Kidney (tissue), 14 donors: Measurements from ENCODE around the gene RGS10. TPM values are rescaled to one million over a fixed set of nuclear protein-coding genes. Genes with fewer than 3 reads are reported as not detected.

Experiments
- DNase-seq, 5 donors: peaks; one replicate each; pipeline ENCODE4 v3.0.0-alpha.2; 2013 to 2020
- FAIRE-seq: peaks from 2 replicates; lab custom pipeline; 2012; peaks lifted over from hg19 to GRCh38; lab: Jason Lieb, UNC
- H3K27ac ChIP-seq, 2 donors: one replicate each; pipeline ENCODE4 v1.7.0; 2013; ENCODE audit warnings: low read depth in 2 of 2, low read length in 2 of 2, inconsistent platforms in 1 of 2
- H3K27me3 ChIP-seq: one replicate; pipeline ENCODE4 v1.7.1; 2013; ENCODE audit warnings: low read length, inconsistent platforms; ENCODE audit not compliant: control insufficient read depth, insufficient read depth
- H3K36me3 ChIP-seq, 3 donors: one replicate each; pipeline versions ENCODE4 v1.7.0 to v1.7.1; 2013; ENCODE audit warnings: low read length in 3 of 3, control low read depth in 1 of 3, inconsistent platforms in 1 of 3; ENCODE audit not compliant: insufficient read depth in 3 of 3, control insufficient read depth in 2 of 3
- H3K4me1 ChIP-seq, 3 donors: one replicate each; pipeline versions ENCODE4 v1.7.0 to v1.7.1; 2013; ENCODE audit warnings: low read length in 3 of 3, inconsistent platforms in 1 of 3, low read depth in 1 of 3; ENCODE audit not compliant: control insufficient read depth in 2 of 3, insufficient read depth in 2 of 3
- H3K4me3 ChIP-seq, 3 donors: one replicate each; pipeline versions ENCODE4 v1.7.0 to v1.8.1; 2013; ENCODE audit warnings: low read length in 3 of 3, control low read depth in 1 of 3, inconsistent platforms in 1 of 3
- H3K9ac ChIP-seq, 3 donors: one replicate each; pipeline versions ENCODE4 v1.7.0 to v1.7.1; 2013; ENCODE audit warnings: low read length in 3 of 3, control low read depth in 1 of 3, inconsistent platforms in 1 of 3
- H3K9me3 ChIP-seq, 3 donors: one replicate each; pipeline versions ENCODE4 v1.7.0 to v1.7.1; 2013; ENCODE audit warnings: low read length in 3 of 3, control low read depth in 1 of 3, inconsistent platforms in 1 of 3; ENCODE audit not compliant: control insufficient read depth in 2 of 3, insufficient read depth in 1 of 3
- intact Hi-C: fragments of 100-400 bp; cut with DNase I; formaldehyde crosslinking; loops from one replicate; pipeline ENCODE4 v1.11.1; 2022
- polyA plus RNA-seq: library from polyadenylated mRNA; stranded (reverse); fragments of 350-450 nt; fragmentation: Illumina TruSeq; extraction: RNeasy Lipid Tissue Mini Kit (QIAGEN cat#74804); gene quantifications from one replicate; pipeline ENCODE4 v1.2.3, GENCODE V29; 2014; ENCODE audit warnings: low read depth, low replicate concordance; ENCODE audit not compliant: insufficient read depth
- total RNA-seq: library from RNA; stranded (reverse); fragmentation: NEBNext Ultra II Directional; extraction: Animal tissue kit (Norgen Biotek cat#: 25700); gene quantifications from one replicate; pipeline ENCODE4 v1.2.1, GENCODE V29; 2021
- TF ChIP-seq, protein P1 (sequence below): IDR thresholded peaks from 3 replicates; pipeline ENCODE4 v1.5.1; 2012; ENCODE audit warnings: mild to moderate bottlenecking, moderate library complexity, borderline replicate concordance; ENCODE audit not compliant: insufficient read depth; ENCODE audit errors: extremely low read depth
- donor health status: control.
- donor health status: control.
- donor health status: control.
- donor health status: control.
- donor health status: control.
- donor health status: DM: yes; HTN: yes; CAD: no.
- donor health status: Normal renal cell carcinoma (clear cell type).

The RGS10 gene
- total and polyA plus RNA-seq, 2 donors from 2014 or later: 19.9 to 25.4 TPM

DNA sequence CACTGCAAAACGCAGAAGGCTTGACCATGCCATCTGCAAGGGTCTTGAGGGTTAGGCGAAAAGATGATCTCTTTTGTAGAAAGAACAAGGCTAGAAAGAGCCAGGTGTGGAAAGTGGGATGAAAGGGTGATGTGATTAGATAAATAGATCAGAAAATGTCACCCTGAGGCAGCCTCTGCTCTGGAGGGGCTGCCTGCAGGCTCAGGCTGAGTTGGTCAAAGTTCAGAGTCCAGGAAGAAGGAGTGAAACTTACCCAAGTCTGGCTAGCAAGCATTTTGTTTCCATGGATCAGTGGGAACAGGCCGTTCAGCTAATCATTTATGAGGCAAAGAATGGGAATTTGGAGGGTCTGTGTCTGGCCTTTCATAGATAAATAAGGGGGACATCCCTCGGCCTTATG is 79.7 kb downstream of the RGS10 start:
- DNase-seq (peak in 1 of 5 donors; percentile 8), FAIRE-seq (no peak)
- H3K9me3 ChIP-seq: no peaks in the 10 kb centered on the region
- intact Hi-C loops: no loop called here
- H3K27me3 ChIP-seq: no peaks in the 10 kb centered on the region
- no peak overlapping the region for H3K27ac ChIP-seq
- TF ChIP-seq, protein P1, sequence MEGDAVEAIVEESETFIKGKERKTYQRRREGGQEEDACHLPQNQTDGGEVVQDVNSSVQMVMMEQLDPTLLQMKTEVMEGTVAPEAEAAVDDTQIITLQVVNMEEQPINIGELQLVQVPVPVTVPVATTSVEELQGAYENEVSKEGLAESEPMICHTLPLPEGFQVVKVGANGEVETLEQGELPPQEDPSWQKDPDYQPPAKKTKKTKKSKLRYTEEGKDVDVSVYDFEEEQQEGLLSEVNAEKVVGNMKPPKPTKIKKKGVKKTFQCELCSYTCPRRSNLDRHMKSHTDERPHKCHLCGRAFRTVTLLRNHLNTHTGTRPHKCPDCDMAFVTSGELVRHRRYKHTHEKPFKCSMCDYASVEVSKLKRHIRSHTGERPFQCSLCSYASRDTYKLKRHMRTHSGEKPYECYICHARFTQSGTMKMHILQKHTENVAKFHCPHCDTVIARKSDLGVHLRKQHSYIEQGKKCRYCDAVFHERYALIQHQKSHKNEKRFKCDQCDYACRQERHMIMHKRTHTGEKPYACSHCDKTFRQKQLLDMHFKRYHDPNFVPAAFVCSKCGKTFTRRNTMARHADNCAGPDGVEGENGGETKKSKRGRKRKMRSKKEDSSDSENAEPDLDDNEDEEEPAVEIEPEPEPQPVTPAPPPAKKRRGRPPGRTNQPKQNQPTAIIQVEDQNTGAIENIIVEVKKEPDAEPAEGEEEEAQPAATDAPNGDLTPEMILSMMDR: no peak
- no peak overlapping the region for H3K9ac ChIP-seq
- H3K4me1 ChIP-seq: peaks cover 0 to 15% (median 10%) of the 10 kb centered on the region in 3 donors
- H3K36me3 ChIP-seq: no peaks in the 10 kb centered on the region
- no peak overlapping the region for H3K4me3 ChIP-seq

DNA sequence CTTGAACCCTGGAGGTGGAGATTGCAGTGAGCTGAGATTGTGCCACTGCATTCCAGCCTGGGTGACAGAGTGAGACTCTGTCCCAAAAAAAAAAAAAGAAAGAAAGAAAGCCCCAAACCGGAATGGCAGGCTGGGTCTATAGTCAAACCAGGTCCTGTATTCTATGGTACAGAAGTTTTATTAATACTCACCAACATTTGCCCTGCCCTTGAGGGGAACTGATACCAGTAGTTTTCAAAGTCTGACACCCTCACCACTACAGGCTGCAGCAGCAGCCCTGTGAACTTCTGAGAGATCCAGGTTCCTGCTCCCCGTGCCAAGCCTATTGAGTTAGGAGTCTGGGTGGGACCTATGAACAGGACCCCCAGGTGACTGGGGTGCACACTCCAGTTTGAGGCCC is 80.6 kb downstream of the RGS10 start:
- intact Hi-C loops: no loop called here
- H3K9ac ChIP-seq: no peak overlapping the region
- H3K9me3 ChIP-seq: no peaks in the 10 kb centered on the region
- no peak overlapping the region for H3K4me3 ChIP-seq
- TF ChIP-seq, protein P1: no peak
- H3K36me3 ChIP-seq: no peaks in the 10 kb centered on the region
- peak overlapping the region; percentile 14 to 35 for H3K27ac ChIP-seq
- no peak for FAIRE-seq
- DNase-seq: peak in 1 of 5 donors; percentile 26
- H3K4me1 ChIP-seq: peaks cover 0 to 15% (median 10%) of the 10 kb centered on the region in 3 donors
- H3K27me3 ChIP-seq: no peaks in the 10 kb centered on the region

DNA sequence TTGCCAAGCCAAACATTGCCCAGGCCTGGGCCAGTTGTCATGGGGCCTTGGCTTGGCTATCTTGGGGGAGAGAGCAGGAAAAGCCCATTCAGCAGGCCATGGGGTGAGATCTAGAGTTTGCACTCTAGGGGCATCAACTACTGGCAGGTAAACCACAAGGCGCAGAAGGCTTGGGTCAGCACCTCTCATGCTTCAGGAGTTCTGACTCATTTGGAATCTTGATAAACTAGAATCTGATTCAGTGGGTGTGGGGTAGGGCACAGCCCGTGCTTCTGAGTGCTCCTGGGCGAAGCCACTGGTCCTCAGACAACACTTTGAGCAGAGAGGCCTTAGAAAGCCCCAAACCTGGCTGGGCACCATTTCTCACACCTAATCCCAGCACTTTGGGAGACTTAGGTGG is 81.1 kb downstream of the RGS10 start:
- no peak for FAIRE-seq
- H3K9me3 ChIP-seq: no peaks in the 10 kb centered on the region
- H3K9ac ChIP-seq: no peak overlapping the region
- no peaks in the 10 kb centered on the region for H3K36me3 ChIP-seq
- TF ChIP-seq, protein P1: no peak
- intact Hi-C loops: no loop called here
- peak overlapping the region; percentile 36 to 43 for H3K27ac ChIP-seq
- H3K27me3 ChIP-seq: no peaks in the 10 kb centered on the region
- H3K4me1 ChIP-seq: peaks cover 0 to 15% (median 10%) of the 10 kb centered on the region in 3 donors
- peak in 1 of 5 donors; percentile 78 for DNase-seq
- no peak overlapping the region for H3K4me3 ChIP-seq
